Neural progenitor cell (in vitro differentiated cells): ENCODE data around the gene PHF2. TPM values are rescaled to one million over a fixed set of nuclear protein-coding genes. Genes with fewer than 3 reads are reported as not detected.

Experiments
- DNase-seq: peaks from one replicate; pipeline ENCODE4 v3.0.0-alpha.2; 2016; ENCODE audit warnings: low spot score
- H2AFZ ChIP-seq: fragments of 200-600 bp; sonication (generic); replicated peaks from 2 replicates; pipeline ENCODE4 v1.6.1; 2016; ENCODE audit warnings: antibody characterized with exemption
- H3F3A ChIP-seq: fragments of 200-600 bp; sonication (generic); 2 replicates; pipeline ENCODE4 v1.6.1; 2016; ENCODE audit warnings: antibody characterized with exemption, low read depth
- H3K27ac ChIP-seq: fragments of 200-600 bp; sonication (generic); 2 replicates; pipeline ENCODE4 v1.5.1; 2016; ENCODE audit warnings: mild to moderate bottlenecking
- H3K27me3 ChIP-seq: fragments of 200-600 bp; sonication (generic); 2 replicates; pipeline ENCODE4 v1.6.1; 2016; ENCODE audit warnings: mild to moderate bottlenecking, moderate library complexity
- H3K36me3 ChIP-seq: fragments of 200-600 bp; sonication (generic); 2 replicates; pipeline ENCODE4 v1.5.1; 2016
- H3K4me1 ChIP-seq: fragments of 200-600 bp; sonication (generic); 2 replicates; pipeline ENCODE4 v1.6.1; 2016; ENCODE audit warnings: mixed run types
- H3K4me2 ChIP-seq: fragments of 200-600 bp; sonication (generic); 2 replicates; pipeline ENCODE4 v1.6.1; 2016
- H3K4me3 ChIP-seq: fragments of 200-600 bp; sonication (generic); 2 replicates; pipeline ENCODE4 v1.5.1; 2016
- H3K79me2 ChIP-seq: fragments of 200-600 bp; sonication (generic); 2 replicates; pipeline ENCODE4 v1.6.1; 2016; ENCODE audit warnings: low read depth
- H3K9ac ChIP-seq: fragments of 200-600 bp; sonication (generic); 2 replicates; pipeline ENCODE4 v1.6.1; 2016
- H3K9me3 ChIP-seq: fragments of 200-600 bp; sonication (generic); 2 replicates; pipeline ENCODE4 v1.5.1; 2016; ENCODE audit warnings: low read depth
- H4K20me1 ChIP-seq: fragments of 200-600 bp; sonication (generic); 2 replicates; pipeline ENCODE4 v1.6.1; 2016; ENCODE audit warnings: low read depth
- H3K27ac Mint-ChIP-seq: 3 replicates; pipeline ENCODE4 v1.8.0; 2021; ENCODE audit warnings: mixed read lengths
- H3K27me3 Mint-ChIP-seq: 2 replicates; pipeline ENCODE4 v1.8.0; 2022; ENCODE audit warnings: low read depth, mild to moderate bottlenecking, inconsistent platforms, moderate library complexity, mixed read lengths; ENCODE audit not compliant: insufficient read depth
- H3K36me3 Mint-ChIP-seq: 3 replicates; pipeline ENCODE4 v1.8.0; 2021; ENCODE audit warnings: mixed read lengths
- H3K4me1 Mint-ChIP-seq: 3 replicates; pipeline ENCODE4 v1.8.0; 2021; ENCODE audit warnings: mixed read lengths
- H3K4me3 Mint-ChIP-seq: 3 replicates; pipeline ENCODE4 v1.8.0; 2021; ENCODE audit warnings: mild to moderate bottlenecking, moderate library complexity, mixed read lengths
- H3K9me3 Mint-ChIP-seq: 3 replicates; pipeline ENCODE4 v1.8.0; 2020; ENCODE audit warnings: mixed read lengths
- CTCF ChIP-seq: fragments of 200-600 bp; sonication (generic); IDR thresholded peaks from 2 replicates; pipeline ENCODE4 v1.5.1; 2017; ENCODE audit warnings: antibody characterized with exemption, mild to moderate bottlenecking
- EZH2 ChIP-seq: fragments of 200-600 bp; sonication (generic); IDR thresholded peaks from 2 replicates; pipeline ENCODE4 v1.6.1; 2017; ENCODE audit warnings: antibody characterized with exemption, mild to moderate bottlenecking, moderate library complexity
- EZH2phosphoT487 ChIP-seq: fragments of 200-600 bp; sonication (generic); IDR thresholded peaks from 2 replicates; pipeline ENCODE4 v1.6.1; 2017; ENCODE audit warnings: antibody characterized with exemption
- total RNA-seq: library from RNA; depleted of rRNA; stranded (reverse); fragments of >200 nt; gene quantifications from 2 replicates; pipeline ENCODE4 v1.2.3, GENCODE V29; 2015; ENCODE audit warnings: low replicate concordance

The PHF2 gene
- total RNA-seq, 1 donor from 2014 or later: 17.6 TPM

- Mint-ChIP-seq H3K4me1 (no peaks in the 10 kb centered on the region), H3K4me3 (no peak overlapping the region), H3K9me3 (no peaks in the 10 kb centered on the region), H3K27ac (peak overlapping the region; percentile 42), H3K27me3 (peaks cover 6% of the 10 kb centered on the region), H3K36me3 (peaks cover 18% of the 10 kb centered on the region)
- no peak overlapping the region for H3K4me3 ChIP-seq
- H3F3A ChIP-seq: no peaks in the 10 kb centered on the region
- DNase-seq: peak; percentile 18
- H3K27me3 ChIP-seq: no peaks in the 10 kb centered on the region
- H3K36me3 ChIP-seq: no peaks in the 10 kb centered on the region
- no peak overlapping the region for H2AFZ ChIP-seq
- H3K27ac ChIP-seq: no peak overlapping the region
- H4K20me1 ChIP-seq: no peaks in the 10 kb centered on the region
- H3K4me2 ChIP-seq: no peak overlapping the region
- no peaks in the 10 kb centered on the region for H3K79me2 ChIP-seq
- no peak overlapping the region for H3K9ac ChIP-seq
- TF ChIP-seq CTCF (no peak), EZH2phosphoT487 (no peak)
- no peaks in the 10 kb centered on the region for H3K9me3 ChIP-seq
- no peaks in the 10 kb centered on the region for H3K4me1 ChIP-seq
These were observed 78.1 kb downstream of the PHF2 start for GRCh38 chr9:93654351-93654961.

- peaks cover 22% of the 10 kb centered on the region for H3K36me3 Mint-ChIP-seq
- H3K4me3 ChIP-seq: no peak overlapping the region
- H3K9ac ChIP-seq: no peak overlapping the region
- no peaks in the 10 kb centered on the region for H3K4me1 Mint-ChIP-seq
- no peak for DNase-seq
- H3K9me3 Mint-ChIP-seq: no peaks in the 10 kb centered on the region
- no peaks in the 10 kb centered on the region for H4K20me1 ChIP-seq
- H3K27me3 Mint-ChIP-seq: peaks cover 6% of the 10 kb centered on the region
- no peak for TF ChIP-seq CTCF
- no peak for TF ChIP-seq EZH2
- TF ChIP-seq EZH2phosphoT487: no peak
- H3K9me3 ChIP-seq: no peaks in the 10 kb centered on the region
- no peak overlapping the region for H3K27ac Mint-ChIP-seq
- no peak overlapping the region for H2AFZ ChIP-seq
- no peaks in the 10 kb centered on the region for H3K27me3 ChIP-seq
- no peaks in the 10 kb centered on the region for H3K36me3 ChIP-seq
- H3K79me2 ChIP-seq: no peaks in the 10 kb centered on the region
- H3K4me1 ChIP-seq: no peaks in the 10 kb centered on the region
- H3K4me2 ChIP-seq: no peak overlapping the region
- no peak overlapping the region for H3K4me3 Mint-ChIP-seq
- no peaks in the 10 kb centered on the region for H3F3A ChIP-seq
- H3K27ac ChIP-seq: no peak overlapping the region
These were observed 79.4 kb downstream of the PHF2 start for GRCh38 chr9:93655621-93656425.

- Mint-ChIP-seq H3K27ac (no peak overlapping the region), H3K36me3 (peaks cover 18% of the 10 kb centered on the region), H3K4me3 (no peak overlapping the region), H3K4me1 (no peaks in the 10 kb centered on the region), H3K27me3 (peaks cover 6% of the 10 kb centered on the region), H3K9me3 (no peaks in the 10 kb centered on the region)
- H3K27ac ChIP-seq: no peak overlapping the region
- H3K79me2 ChIP-seq: no peaks in the 10 kb centered on the region
- no peaks in the 10 kb centered on the region for H4K20me1 ChIP-seq
- H3K4me1 ChIP-seq: no peaks in the 10 kb centered on the region
- no peak overlapping the region for H3K4me3 ChIP-seq
- no peak for TF ChIP-seq CTCF
- TF ChIP-seq EZH2phosphoT487: no peak
- no peak for TF ChIP-seq EZH2
- H3K4me2 ChIP-seq: no peak overlapping the region
- no peaks in the 10 kb centered on the region for H3K27me3 ChIP-seq
- no peak for DNase-seq
- no peaks in the 10 kb centered on the region for H3F3A ChIP-seq
- no peaks in the 10 kb centered on the region for H3K36me3 ChIP-seq
- no peaks in the 10 kb centered on the region for H3K9me3 ChIP-seq
- no peak overlapping the region for H2AFZ ChIP-seq
- no peak overlapping the region for H3K9ac ChIP-seq
These were observed 80.2 kb downstream of the PHF2 start for GRCh38 chr9:93656426-93657239.
